HG02852 (cell line): Measurements from ENCODE around the gene SAMD8.
"Not testable (repeated sequence)": the region's sequence is repeated elsewhere in the genome, so short reads cannot be mapped to it uniquely, and the experiment has no call there.

Source experiments
- ATAC-seq: cut with Tn5 transposase; IDR thresholded peaks from one replicate; pipeline ENCODE4 v1.9.1; 2021; ENCODE audit warnings: mild to moderate bottlenecking, moderate library complexity; ENCODE audit not compliant: unreplicated experiment

Gene SAMD8

DNA sequence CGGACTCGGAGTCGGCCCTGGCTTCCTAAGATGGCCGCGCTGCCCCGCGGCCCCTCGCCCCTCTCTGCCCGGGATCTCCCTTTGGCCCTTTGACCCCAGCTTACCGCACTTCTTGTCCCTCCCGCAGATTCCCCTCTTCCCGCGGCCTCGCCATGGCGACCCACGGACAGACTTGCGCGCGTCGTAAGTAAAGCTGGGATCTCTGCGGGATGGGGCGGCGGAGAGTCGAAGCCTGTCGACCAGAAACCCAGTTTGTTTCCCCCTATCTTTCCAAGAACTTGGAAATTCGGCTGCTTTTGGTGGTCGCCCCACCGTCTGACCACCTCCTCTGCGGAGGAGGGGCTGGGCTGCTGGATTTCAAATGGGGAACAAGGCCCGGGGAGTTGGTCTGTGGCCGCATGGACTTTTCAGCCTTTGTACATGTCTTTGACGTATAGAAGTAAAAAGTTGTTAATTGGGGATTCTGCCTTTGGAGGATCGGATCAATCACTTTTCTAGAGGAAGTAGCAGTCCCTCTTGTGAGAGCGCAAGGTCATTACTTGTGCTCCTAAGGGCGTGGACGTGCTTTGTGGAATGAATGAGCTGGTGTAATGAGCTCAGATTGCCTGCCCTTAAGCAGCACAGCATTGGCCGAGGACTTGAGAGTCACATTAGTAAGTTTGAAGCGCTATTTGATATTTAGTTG is 99.7 kb downstream of the SAMD8 start:
- ATAC-seq: no peak

DNA sequence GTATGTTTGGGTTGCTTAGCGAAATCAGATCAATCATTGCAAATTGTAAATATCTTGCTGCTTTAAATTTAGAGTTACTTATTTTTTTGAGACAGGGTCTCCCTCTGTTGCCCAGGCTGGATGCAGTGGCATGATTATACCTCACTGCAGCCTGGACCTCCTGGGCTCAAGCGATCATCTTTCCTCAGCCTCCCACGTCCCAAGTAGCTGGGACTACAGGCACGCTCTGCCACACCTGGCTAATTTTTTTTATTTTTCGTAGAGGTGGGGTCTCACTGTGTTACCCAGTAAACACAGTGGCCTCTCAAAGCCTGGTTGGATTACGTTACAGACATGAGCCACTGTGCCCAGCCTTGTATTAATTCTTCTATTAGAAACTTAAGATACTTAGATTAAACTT is 100.9 kb downstream of the SAMD8 start:
- no peak for ATAC-seq

DNA sequence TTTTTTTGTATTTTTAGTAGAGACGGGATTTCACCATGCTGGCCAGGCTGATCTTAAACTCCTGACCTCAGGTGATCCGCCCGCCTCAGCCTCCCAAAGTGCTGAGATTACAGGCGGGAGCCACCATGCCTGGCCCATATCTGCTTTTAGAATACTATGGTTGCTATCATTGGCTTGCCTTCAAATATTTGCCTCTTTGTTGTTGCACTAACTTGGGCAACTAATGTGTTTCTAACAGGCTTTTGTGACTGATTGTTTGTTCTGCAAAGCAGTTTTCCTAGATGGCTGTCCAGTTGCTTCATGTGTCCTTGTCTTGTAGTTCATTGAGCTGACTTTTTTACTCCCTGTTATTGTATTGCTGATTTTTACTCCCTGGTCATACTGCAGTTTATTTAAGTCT is 108.8 kb downstream of the SAMD8 start:
- no peak for ATAC-seq

DNA sequence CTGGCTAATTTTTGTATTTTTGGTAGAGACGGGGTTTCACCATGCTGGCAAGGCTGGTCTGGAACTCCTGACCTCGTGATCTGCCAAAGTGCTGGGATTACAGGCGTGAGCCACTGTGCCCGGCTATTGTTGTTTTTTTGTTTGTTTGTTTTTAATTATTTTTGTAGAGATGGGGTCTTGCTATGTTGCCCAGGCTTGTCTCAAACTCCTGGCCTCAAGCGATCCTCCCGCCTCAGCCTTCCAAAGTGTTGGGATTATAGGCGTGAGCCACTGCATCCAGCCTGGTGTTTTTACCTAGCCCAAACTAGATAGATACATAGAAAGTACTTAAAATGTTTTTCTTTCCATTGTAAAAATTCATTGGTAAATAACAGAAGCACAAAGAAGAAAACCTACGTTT is 110.0 kb downstream of the SAMD8 start:
- not testable (repeated sequence) for ATAC-seq

DNA sequence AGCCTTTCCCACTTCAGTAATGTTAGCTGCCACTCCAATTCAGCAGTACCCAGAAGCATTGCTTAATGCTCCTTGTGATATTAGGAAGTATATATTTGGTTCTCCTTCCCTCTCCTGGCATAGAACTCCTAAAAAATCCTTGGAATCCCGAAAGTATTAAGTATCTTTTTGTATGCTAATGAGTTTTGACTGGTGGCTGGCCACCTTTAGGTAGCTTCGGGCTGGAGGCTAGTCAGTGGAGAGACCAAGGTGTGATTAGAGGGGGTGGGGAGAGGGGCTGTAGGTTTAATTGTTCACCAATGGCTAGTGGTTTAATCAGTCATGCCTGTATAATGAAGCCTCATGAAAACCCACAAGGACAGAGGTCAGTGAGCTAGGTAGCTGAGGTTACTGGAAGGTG is 112.1 kb downstream of the SAMD8 start:
- ATAC-seq: no peak

DNA sequence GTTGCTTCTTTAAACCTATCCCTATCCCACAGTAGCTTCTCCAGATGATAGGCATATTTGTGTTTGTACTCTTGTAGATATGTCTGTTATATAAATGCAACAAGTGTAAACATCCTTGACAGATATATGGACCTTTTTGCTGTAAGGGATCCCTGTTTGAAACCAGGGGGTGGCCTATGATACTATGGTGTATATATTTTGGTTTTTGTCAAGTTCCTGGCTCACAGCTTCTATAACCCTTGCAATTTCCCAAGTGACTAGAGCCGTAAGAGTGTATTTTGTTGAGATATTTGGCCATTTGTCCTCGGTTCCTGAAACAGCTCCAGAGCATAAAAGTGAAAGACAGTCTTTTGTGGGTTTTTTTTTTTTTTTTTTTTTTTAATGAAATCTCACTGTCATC is 114.6 kb downstream of the SAMD8 start:
- no peak for ATAC-seq

DNA sequence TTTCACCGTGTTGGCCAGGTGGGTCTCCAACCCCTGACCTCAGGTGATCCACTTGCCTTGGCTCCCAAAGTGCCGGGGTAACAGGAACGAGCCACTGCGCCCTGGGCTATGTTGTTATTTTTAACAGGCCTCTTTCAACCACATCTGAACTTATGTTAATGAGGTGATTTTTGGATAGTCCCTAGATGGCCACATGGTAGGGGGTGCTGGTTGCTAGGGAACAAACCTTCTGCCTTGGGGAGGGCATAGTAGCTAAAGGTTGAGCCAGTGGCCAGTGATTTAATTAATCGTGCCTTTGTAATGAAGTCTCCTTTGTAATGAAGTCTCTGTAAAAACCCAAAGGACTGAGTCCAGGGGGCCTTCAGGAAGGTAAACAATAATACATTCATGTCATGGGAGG is 115.2 kb downstream of the SAMD8 start:
- no peak for ATAC-seq

DNA sequence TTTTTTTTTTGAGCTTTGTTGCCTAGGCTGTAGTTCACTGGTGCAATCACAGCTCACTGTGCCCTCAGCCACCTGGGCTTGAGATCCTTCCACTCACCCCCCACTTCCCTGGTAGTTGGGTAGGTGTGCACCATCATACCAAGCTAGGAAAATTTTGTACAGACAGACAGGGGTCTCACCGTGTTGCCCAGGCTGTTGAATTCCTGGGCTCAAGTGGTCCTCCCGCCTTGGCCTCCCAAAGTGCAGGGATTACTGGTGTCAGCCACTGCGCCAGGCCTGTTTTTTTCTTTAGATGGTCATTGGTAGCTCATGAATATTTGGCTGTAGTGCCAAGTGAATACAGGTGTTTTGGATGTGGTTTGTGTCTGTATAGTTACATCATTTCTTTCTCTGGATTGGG is 116.8 kb downstream of the SAMD8 start:
- ATAC-seq: no peak

DNA sequence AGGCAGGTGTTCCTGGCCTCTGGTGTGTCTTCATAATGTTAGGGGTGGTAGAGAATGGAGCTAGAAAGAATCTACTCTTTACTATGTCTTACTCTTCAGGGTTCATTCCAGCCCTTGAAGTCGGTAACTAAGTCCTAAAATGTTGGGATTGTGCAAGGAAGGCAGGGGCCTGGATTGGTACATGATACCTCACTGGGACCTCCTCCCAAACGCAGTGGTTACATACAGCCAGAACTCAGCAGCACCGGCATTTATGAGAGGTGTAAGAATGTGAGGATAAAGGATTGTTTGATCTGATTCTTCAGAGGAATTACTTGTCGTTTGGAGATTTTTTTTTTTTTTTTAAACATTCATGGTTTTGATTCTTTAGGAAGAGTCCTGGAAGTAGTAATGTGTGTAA is 117.4 kb downstream of the SAMD8 start:
- ATAC-seq: no peak

DNA sequence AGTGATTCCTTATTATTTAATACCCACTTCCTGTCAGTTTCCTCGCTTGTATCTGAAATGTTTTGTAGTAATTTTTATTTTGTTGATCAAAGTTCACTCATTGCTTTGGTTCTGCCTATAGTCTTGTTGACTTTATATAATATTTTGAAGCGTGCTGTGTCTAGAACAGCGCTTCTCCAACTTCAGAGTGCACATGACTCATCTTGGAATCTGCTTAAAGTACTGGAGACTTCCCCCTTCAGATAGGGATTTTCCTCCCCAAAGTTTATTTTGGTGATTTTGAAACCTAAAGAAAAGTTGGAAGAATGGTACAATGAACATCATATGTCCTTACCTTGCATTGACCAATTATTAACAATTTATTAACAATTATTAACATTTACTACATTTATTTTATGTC is 118.5 kb downstream of the SAMD8 start:
- no peak for ATAC-seq

DNA sequence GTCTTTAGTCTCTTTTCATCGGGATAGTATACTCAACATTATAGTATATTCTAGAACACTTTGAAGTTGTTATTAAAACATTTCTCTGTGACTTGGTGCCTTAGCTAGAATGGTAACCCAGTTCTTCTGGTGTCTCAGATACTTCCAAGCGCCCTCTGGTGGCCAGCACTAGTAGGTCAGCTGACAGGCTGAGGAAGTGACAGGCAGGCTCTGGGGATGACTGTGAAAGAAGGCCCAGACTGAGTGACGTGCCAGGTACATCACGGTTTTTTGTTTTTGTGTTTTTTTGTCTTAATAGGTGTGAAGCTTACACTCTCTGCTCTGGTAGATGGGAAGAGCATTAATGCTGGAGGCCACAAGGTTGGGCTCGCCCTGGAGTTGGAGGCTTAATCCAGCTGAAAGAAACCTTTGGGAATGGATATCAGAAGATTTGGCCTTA is 119.2 kb downstream of the SAMD8 start:
- peak; percentile 39 for ATAC-seq
